Kidney capillary endothelial cell (primary cell): Measurements from ENCODE around the gene RAET1E.
"Not testable (repeated sequence)": the region's sequence is repeated elsewhere in the genome, so short reads cannot be mapped to it uniquely, and the experiment has no call there.

Experiments used
- DNase-seq: peaks from one replicate; pipeline ENCODE4 v3.0.0-alpha.2; 2018; ENCODE audit warnings: low spot score

RAET1E gene

GRCh38 chr6:149861603-149862423, 36.1 kb downstream of the RAET1E start:
- DNase-seq, result no peak

- no peak for DNase-seq
Observed at GRCh38 chr6:149860834-149861602, 36.9 kb downstream of the RAET1E start.

GRCh38 chr6:149860513-149860833, 37.4 kb downstream of the RAET1E start:
- DNase-seq, result no peak

- no peak for DNase-seq
Observed at GRCh38 chr6:149859938-149860337, 38.0 kb downstream of the RAET1E start.

GRCh38 chr6:149859368-149859767, 38.5 kb downstream of the RAET1E start:
- no peak for DNase-seq

GRCh38 chr6:149857541-149857940, 40.4 kb downstream of the RAET1E start:
- DNase-seq, result no peak

GRCh38 chr6:149856256-149856994, 41.5 kb downstream of the RAET1E start:
- no peak for DNase-seq

GRCh38 chr6:149855741-149856140, 42.2 kb downstream of the RAET1E start:
- DNase-seq, result no peak

- peak; percentile 74 for DNase-seq
Observed at GRCh38 chr6:149855040-149855654, 42.8 kb downstream of the RAET1E start.

GRCh38 chr6:149854532-149854931, 43.4 kb downstream of the RAET1E start:
- no peak for DNase-seq

- not testable (repeated sequence) for DNase-seq
Observed at GRCh38 chr6:149854017-149854416, 43.9 kb downstream of the RAET1E start.

- DNase-seq, result no peak
Observed at GRCh38 chr6:149852881-149853280, 45.0 kb downstream of the RAET1E start.

- DNase-seq, result no peak
Observed at GRCh38 chr6:149852180-149852579, 45.7 kb downstream of the RAET1E start.

- DNase-seq, result no peak
Observed at GRCh38 chr6:149851461-149852110, 46.3 kb downstream of the RAET1E start.

- DNase-seq, result not testable (repeated sequence)
Observed at GRCh38 chr6:149848343-149848742, 49.6 kb downstream of the RAET1E start.
